Measurements from ENCODE around the gene RFX5. TPM values are rescaled to one million over a fixed set of nuclear protein-coding genes. Genes with fewer than 3 reads are reported as not detected.

RFX5 gene
- total and polyA plus RNA-seq, 4 donors: 5.2 to 17.5 (median 11.1) TPM

DNA sequence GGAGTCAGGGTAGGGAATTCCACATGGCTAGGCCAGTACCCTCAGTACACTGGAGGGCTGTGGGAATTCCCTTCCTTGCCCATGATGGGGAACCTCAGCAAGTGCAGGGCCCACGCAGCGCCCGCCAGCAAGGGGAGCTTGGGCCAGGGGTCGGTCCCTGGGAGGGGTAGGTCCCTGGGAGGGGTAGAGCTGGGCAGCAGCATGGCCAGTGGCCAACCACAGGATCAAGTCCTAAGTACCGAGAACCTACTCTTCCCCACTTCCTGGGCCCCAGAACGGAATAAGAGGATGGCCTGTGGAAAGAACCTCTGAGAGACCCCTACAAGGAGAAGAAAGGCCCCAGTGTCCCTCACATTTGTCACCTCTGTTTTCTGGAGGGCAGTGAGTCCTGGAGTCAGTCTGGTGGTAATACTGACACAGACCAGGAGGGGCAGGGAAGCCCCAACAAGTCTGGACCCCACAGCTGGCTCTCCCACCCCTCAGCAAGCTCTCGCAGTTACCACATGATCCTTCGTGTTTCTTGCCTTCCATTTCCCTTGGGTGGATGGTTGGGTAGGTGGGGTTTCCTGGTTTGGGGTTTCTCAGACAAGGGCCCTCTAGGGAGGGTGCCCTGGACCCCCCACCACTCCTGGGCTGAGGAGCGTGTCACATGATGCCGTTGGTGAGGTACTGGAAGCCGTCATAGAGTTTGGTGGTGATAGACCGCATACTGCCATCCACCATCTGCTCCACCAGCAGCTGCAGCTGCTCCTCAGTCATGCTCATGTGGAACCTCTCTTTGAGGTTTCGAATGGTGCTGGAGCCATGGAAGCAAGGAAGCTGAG lies 54.6 kb downstream of the RFX5 start:
- Histone ChIP-seq H3K9me3 (ENCODE audit: control insufficient read depth in 4 of 4, low read length in 3 of 4) (no peaks in the 10 kb centered on the region), H3K4me3 (ENCODE audit: low read depth in 1 of 3, low read length in 3 of 3) (no peak overlapping the region), H3K4me1 (ENCODE audit: control insufficient read depth in 4 of 4, insufficient read depth in 4 of 4, low read length in 3 of 4) (no peaks in the 10 kb centered on the region), H3K36me3 (ENCODE audit: control insufficient read depth in 4 of 4, insufficient read depth in 3 of 4, low read depth in 1 of 4, low read length in 3 of 4) (peaks cover 26 to 87% (median 47%) of the 10 kb centered on the region in 4 donors), H3K27me3 (ENCODE audit: control insufficient read depth in 4 of 4, insufficient read depth in 4 of 4, low read length in 3 of 4) (no peaks in the 10 kb centered on the region), H3K9ac (ENCODE audit: low read depth in 1 of 2, low read length in 2 of 2) (no peak overlapping the region), H3K27ac (ENCODE audit: low read depth in 1 of 2, low read length in 2 of 2) (no peak overlapping the region)
- DNase-seq (ENCODE audit: low spot score): no peak
- TF ChIP-seq, protein P1, sequence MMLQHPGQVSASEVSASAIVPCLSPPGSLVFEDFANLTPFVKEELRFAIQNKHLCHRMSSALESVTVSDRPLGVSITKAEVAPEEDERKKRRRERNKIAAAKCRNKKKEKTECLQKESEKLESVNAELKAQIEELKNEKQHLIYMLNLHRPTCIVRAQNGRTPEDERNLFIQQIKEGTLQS (IDR thresholded peaks at IDR 0.05): no peak
- TF ChIP-seq FOXA2 (IDR thresholded peaks at IDR 0.05) (no peak), EGR1 (IDR thresholded peaks at IDR 0.05; ENCODE audit: low read depth in 2 of 2) (no peak), NR2F2 (IDR thresholded peaks at IDR 0.05) (no peak), GABPA (IDR thresholded peaks at IDR 0.05 in 1 of 2, conservative IDR thresholded peaks at IDR 0.05 in 1 of 2) (no peak), YY1 (IDR thresholded peaks at IDR 0.05) (no peak), SP1 (IDR thresholded peaks at IDR 0.05) (no peak), JUND (IDR thresholded peaks at IDR 0.05) (no peak), RAD21 (IDR thresholded peaks at IDR 0.05) (no peak), HNF4A (conservative IDR thresholded peaks at IDR 0.05) (no peak), TAF1 (conservative IDR thresholded peaks at IDR 0.05) (no peak), RXRA (IDR thresholded peaks at IDR 0.05) (no peak), FOXA1 (IDR thresholded peaks at IDR 0.05) (no peak), HNF4G (IDR thresholded peaks at IDR 0.05) (no peak)
- TF ChIP-seq, protein P2, sequence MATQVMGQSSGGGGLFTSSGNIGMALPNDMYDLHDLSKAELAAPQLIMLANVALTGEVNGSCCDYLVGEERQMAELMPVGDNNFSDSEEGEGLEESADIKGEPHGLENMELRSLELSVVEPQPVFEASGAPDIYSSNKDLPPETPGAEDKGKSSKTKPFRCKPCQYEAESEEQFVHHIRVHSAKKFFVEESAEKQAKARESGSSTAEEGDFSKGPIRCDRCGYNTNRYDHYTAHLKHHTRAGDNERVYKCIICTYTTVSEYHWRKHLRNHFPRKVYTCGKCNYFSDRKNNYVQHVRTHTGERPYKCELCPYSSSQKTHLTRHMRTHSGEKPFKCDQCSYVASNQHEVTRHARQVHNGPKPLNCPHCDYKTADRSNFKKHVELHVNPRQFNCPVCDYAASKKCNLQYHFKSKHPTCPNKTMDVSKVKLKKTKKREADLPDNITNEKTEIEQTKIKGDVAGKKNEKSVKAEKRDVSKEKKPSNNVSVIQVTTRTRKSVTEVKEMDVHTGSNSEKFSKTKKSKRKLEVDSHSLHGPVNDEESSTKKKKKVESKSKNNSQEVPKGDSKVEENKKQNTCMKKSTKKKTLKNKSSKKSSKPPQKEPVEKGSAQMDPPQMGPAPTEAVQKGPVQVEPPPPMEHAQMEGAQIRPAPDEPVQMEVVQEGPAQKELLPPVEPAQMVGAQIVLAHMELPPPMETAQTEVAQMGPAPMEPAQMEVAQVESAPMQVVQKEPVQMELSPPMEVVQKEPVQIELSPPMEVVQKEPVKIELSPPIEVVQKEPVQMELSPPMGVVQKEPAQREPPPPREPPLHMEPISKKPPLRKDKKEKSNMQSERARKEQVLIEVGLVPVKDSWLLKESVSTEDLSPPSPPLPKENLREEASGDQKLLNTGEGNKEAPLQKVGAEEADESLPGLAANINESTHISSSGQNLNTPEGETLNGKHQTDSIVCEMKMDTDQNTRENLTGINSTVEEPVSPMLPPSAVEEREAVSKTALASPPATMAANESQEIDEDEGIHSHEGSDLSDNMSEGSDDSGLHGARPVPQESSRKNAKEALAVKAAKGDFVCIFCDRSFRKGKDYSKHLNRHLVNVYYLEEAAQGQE (IDR thresholded peaks at IDR 0.05): no peak
- TF ChIP-seq, protein P3, sequence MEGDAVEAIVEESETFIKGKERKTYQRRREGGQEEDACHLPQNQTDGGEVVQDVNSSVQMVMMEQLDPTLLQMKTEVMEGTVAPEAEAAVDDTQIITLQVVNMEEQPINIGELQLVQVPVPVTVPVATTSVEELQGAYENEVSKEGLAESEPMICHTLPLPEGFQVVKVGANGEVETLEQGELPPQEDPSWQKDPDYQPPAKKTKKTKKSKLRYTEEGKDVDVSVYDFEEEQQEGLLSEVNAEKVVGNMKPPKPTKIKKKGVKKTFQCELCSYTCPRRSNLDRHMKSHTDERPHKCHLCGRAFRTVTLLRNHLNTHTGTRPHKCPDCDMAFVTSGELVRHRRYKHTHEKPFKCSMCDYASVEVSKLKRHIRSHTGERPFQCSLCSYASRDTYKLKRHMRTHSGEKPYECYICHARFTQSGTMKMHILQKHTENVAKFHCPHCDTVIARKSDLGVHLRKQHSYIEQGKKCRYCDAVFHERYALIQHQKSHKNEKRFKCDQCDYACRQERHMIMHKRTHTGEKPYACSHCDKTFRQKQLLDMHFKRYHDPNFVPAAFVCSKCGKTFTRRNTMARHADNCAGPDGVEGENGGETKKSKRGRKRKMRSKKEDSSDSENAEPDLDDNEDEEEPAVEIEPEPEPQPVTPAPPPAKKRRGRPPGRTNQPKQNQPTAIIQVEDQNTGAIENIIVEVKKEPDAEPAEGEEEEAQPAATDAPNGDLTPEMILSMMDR (IDR thresholded peaks at IDR 0.05; ENCODE audit: low read depth, low read length, missing input control): no peak
- TF ChIP-seq, protein P4, sequence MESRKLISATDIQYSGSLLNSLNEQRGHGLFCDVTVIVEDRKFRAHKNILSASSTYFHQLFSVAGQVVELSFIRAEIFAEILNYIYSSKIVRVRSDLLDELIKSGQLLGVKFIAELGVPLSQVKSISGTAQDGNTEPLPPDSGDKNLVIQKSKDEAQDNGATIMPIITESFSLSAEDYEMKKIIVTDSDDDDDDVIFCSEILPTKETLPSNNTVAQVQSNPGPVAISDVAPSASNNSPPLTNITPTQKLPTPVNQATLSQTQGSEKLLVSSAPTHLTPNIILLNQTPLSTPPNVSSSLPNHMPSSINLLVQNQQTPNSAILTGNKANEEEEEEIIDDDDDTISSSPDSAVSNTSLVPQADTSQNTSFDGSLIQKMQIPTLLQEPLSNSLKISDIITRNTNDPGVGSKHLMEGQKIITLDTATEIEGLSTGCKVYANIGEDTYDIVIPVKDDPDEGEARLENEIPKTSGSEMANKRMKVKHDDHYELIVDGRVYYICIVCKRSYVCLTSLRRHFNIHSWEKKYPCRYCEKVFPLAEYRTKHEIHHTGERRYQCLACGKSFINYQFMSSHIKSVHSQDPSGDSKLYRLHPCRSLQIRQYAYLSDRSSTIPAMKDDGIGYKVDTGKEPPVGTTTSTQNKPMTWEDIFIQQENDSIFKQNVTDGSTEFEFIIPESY (IDR thresholded peaks at IDR 0.05): no peak
- TF ChIP-seq, protein P5, sequence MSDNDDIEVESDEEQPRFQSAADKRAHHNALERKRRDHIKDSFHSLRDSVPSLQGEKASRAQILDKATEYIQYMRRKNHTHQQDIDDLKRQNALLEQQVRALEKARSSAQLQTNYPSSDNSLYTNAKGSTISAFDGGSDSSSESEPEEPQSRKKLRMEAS (IDR thresholded peaks at IDR 0.05): no peak
- 90% methylated on average over 13 of the region's 13 CpGs for WGBS

Data from liver (tissue), 9 donors.